GM12892 (cell line): Measurements from ENCODE around the gene GALNT10.

Source experiments
- POLR2A ChIP-seq: IDR thresholded peaks from 2 replicates; pipeline ENCODE4 v1.6.1; 2011; ENCODE audit warnings: low read depth, low read length, control low read depth
- POLR2AphosphoS5 ChIP-seq: IDR thresholded peaks from 2 replicates; pipeline ENCODE4 v1.6.1; 2011; ENCODE audit warnings: low read depth, low read length, control low read depth
- TAF1 ChIP-seq: IDR thresholded peaks from 2 replicates; pipeline ENCODE4 v1.6.1; 2011; ENCODE audit warnings: low read depth, mild to moderate bottlenecking, control low read depth, low read length, borderline replicate concordance

GRCh38 chr5:154200221-154200620 is 9.7 kb downstream of the GALNT10 start:
- TF ChIP-seq TAF1 (no peak), POLR2A (no peak), POLR2AphosphoS5 (no peak)
